H1 (cell line): Measurements from ENCODE around the gene NRXN2. TPM values are rescaled to one million over a fixed set of nuclear protein-coding genes. Genes with fewer than 3 reads are reported as not detected.
A peak's percentile ranks its signal among the peaks of the same experiment; 100 is the strongest.

Experiments used
- CTCF ChIA-PET: fragments of 300-600 bp; sonication (Branson Sonifier 250); formaldehyde crosslinking; loops from one replicate; lab custom pipeline; 2021; ENCODE audit not compliant: partially characterized antibody; lab: Charles Lee
- POLR2A ChIA-PET: fragments of 300-600 bp; sonication (Branson Sonifier 250); formaldehyde crosslinking; loops from one replicate; lab custom pipeline; 2021; ENCODE audit warnings: inconsistent platforms; ENCODE audit not compliant: partially characterized antibody; lab: Charles Lee
- DNase-seq, 2 experiments: peaks; one replicate each; pipeline versions ENCODE4 v3.0.0 to v3.0.0-alpha.2; 2010 to 2022; ENCODE audit warnings: low spot score in 2 of 2, low read depth in 1 of 2, mixed read lengths in 1 of 2
- FAIRE-seq: peaks from 2 replicates; lab custom pipeline; 2011; peaks lifted over from hg19 to GRCh38; lab: Jason Lieb, UNC
- H2AFZ ChIP-seq: 2 replicates; pipeline ENCODE4 v1.8.1; 2012; ENCODE audit warnings: low read length, inconsistent platforms
- H2AK5ac ChIP-seq: 2 replicates; pipeline ENCODE4 v1.6.1; 2013; ENCODE audit warnings: low read depth, low read length
- H2BK120ac ChIP-seq: replicated peaks from 2 replicates; pipeline ENCODE3; 2013; ENCODE audit warnings: low read depth, low read length, inconsistent platforms
- H2BK12ac ChIP-seq: 2 replicates; pipeline ENCODE4 v1.6.1; 2013; ENCODE audit warnings: low read depth, low read length
- H2BK15ac ChIP-seq: 2 replicates; pipeline ENCODE4 v1.6.1; 2013; ENCODE audit warnings: low read length
- H2BK20ac ChIP-seq: 2 replicates; pipeline ENCODE4 v1.6.1; 2013; ENCODE audit warnings: low read length
- H2BK5ac ChIP-seq: 2 replicates; pipeline ENCODE4 v1.6.1; 2013; ENCODE audit warnings: low read depth, low read length
- H3K14ac ChIP-seq: 2 replicates; pipeline ENCODE4 v1.6.1; 2013; ENCODE audit warnings: inconsistent platforms; ENCODE audit not compliant: insufficient read length
- H3K18ac ChIP-seq: 2 replicates; pipeline ENCODE4 v1.6.1; 2013; ENCODE audit warnings: low read length; ENCODE audit errors: extremely low read depth
- H3K23ac ChIP-seq: 2 replicates; pipeline ENCODE4 v1.6.1; 2013; ENCODE audit warnings: inconsistent platforms; ENCODE audit not compliant: insufficient read length
- H3K23me2 ChIP-seq: 2 replicates; pipeline ENCODE4 v1.6.1; 2013; ENCODE audit warnings: low read depth, low read length
- H3K27ac ChIP-seq: 2 replicates; pipeline ENCODE4 v1.6.1; 2011; ENCODE audit warnings: low read depth, low read length, inconsistent platforms
- H3K27me3 ChIP-seq, 4 experiments: replicated peaks in 1 of 4; 1 replicate in 1 of 4; 2 replicates in 3 of 4; pipeline versions ENCODE4 v1.6.1 to v1.8.1; 2011 to 2013; ENCODE audit warnings: low read length in 3 of 4, mild to moderate bottlenecking in 3 of 4, inconsistent platforms in 2 of 4, mixed read lengths in 2 of 4, moderate library complexity in 1 of 4; ENCODE audit not compliant: control insufficient read depth in 3 of 4, insufficient read depth in 3 of 4; ENCODE audit errors: extremely low read depth in 1 of 4
- H3K36me3 ChIP-seq, 4 experiments: 2 replicates each; pipeline versions ENCODE4 v1.6.1 to v1.8.1; 2011 to 2013; ENCODE audit warnings: mild to moderate bottlenecking in 4 of 4, low read length in 3 of 4, moderate library complexity in 2 of 4, control low read depth in 1 of 4, inconsistent platforms in 1 of 4; ENCODE audit not compliant: insufficient read depth in 4 of 4, control insufficient read depth in 2 of 4
- H3K4ac ChIP-seq: replicated peaks from 2 replicates; pipeline ENCODE3; 2013; ENCODE audit warnings: low read length, low read depth, mixed read lengths, inconsistent platforms; ENCODE audit not compliant: insufficient read length
- H3K4me1 ChIP-seq, 4 experiments: replicated peaks in 1 of 4; 1 replicate in 1 of 4; 2 replicates in 3 of 4; pipeline versions ENCODE4 v1.6.1 to v1.8.1; 2011 to 2013; ENCODE audit warnings: low read length in 3 of 4, inconsistent platforms in 2 of 4, mixed read lengths in 1 of 4; ENCODE audit not compliant: insufficient read depth in 4 of 4, control insufficient read depth in 3 of 4
- H3K4me2 ChIP-seq, 2 experiments: 2 replicates each; pipeline versions ENCODE4 v1.6.1 to v1.8.1; 2011 to 2013; ENCODE audit warnings: low read depth in 2 of 2, low read length in 2 of 2, control low read depth in 1 of 2, inconsistent platforms in 1 of 2, mild to moderate bottlenecking in 1 of 2; ENCODE audit not compliant: insufficient read depth in 1 of 2
- H3K4me3 ChIP-seq, 4 experiments: fragments of 200-600, 300-600 bp in 1 of 4; sonication (generic), shearing (Covaris generic), sonication (Bioruptor Twin) in 1 of 4; 2 replicates each; pipeline versions ENCODE4 v1.5.1 to v1.8.1; 2011 to 2016; ENCODE audit warnings: low read length in 4 of 4, low read depth in 3 of 4, control low read depth in 2 of 4, inconsistent platforms in 2 of 4, mild to moderate bottlenecking in 2 of 4, mixed read lengths in 1 of 4, moderate library complexity in 1 of 4; ENCODE audit not compliant: insufficient read depth in 2 of 4; ENCODE audit errors: extremely low read depth in 1 of 4
- H3K56ac ChIP-seq: replicated peaks from 2 replicates; pipeline ENCODE3; 2013; ENCODE audit warnings: low read depth, mild to moderate bottlenecking, mixed read lengths, low read length, inconsistent platforms; ENCODE audit not compliant: insufficient read length
- H3K79me1 ChIP-seq: 2 replicates; pipeline ENCODE4 v1.6.1; 2013; ENCODE audit warnings: low read depth, low read length, control low read depth
- H3K79me2 ChIP-seq, 2 experiments: 2 replicates each; pipeline versions ENCODE4 v1.6.1 to v1.8.1; 2012 to 2013; ENCODE audit warnings: low read length in 2 of 2, mild to moderate bottlenecking in 2 of 2, inconsistent platforms in 1 of 2; ENCODE audit not compliant: insufficient read depth in 2 of 2, control insufficient read depth in 1 of 2
- H3K9ac ChIP-seq, 4 experiments: replicated peaks in 1 of 4; 1 replicate in 1 of 4; 2 replicates in 3 of 4; pipeline versions ENCODE4 v1.6.1 to v1.8.1; 2011 to 2013; ENCODE audit warnings: low read depth in 3 of 4, low read length in 3 of 4, control low read depth in 2 of 4, mild to moderate bottlenecking in 2 of 4, moderate library complexity in 2 of 4, inconsistent platforms in 1 of 4; ENCODE audit errors: extremely low read depth in 1 of 4
- H3K9me3 ChIP-seq, 2 experiments: 2 replicates each; pipeline versions ENCODE4 v1.6.1 to v1.8.1; 2012 to 2013; ENCODE audit warnings: mild to moderate bottlenecking in 2 of 2, moderate library complexity in 2 of 2, control low read depth in 1 of 2, inconsistent platforms in 1 of 2, low read depth in 1 of 2, low read length in 1 of 2, mixed read lengths in 1 of 2; ENCODE audit not compliant: insufficient read depth in 2 of 2
- H4K20me1 ChIP-seq, 2 experiments: replicated peaks in 1 of 2; 2 replicates each; pipeline versions ENCODE3 to v1.8.1; 2011 to 2013; ENCODE audit warnings: inconsistent platforms in 2 of 2, low read length in 2 of 2, mild to moderate bottlenecking in 1 of 2; ENCODE audit not compliant: insufficient read depth in 2 of 2, control insufficient read depth in 1 of 2
- H4K5ac ChIP-seq: 2 replicates; pipeline ENCODE4 v1.6.1; 2013; ENCODE audit warnings: low read length, low read depth, mixed read lengths, inconsistent platforms; ENCODE audit not compliant: insufficient read length
- H4K8ac ChIP-seq: 2 replicates; pipeline ENCODE4 v1.8.0; 2013; ENCODE audit warnings: mild to moderate bottlenecking, moderate library complexity, low read length, inconsistent platforms; ENCODE audit not compliant: insufficient read depth; ENCODE audit errors: extremely low read depth
- H4K91ac ChIP-seq: replicated peaks from 2 replicates; pipeline ENCODE3; 2013; ENCODE audit warnings: low read length, mixed read lengths, inconsistent platforms; ENCODE audit not compliant: insufficient read length
- BCL11A ChIP-seq, 2 experiments: IDR thresholded peaks; one replicate each; pipeline ENCODE4 v1.6.1; 2011; ENCODE audit warnings: low read depth in 2 of 2, low read length in 2 of 2, mild to moderate bottlenecking in 2 of 2
- CBX8 ChIP-seq: fragments of 300-800, 300-1000 bp; sonication (generic); IDR thresholded peaks from 2 replicates; pipeline ENCODE4 v1.7.1; 2016; ENCODE audit warnings: low read depth, low read length, borderline replicate concordance
- CREB1 ChIP-seq: IDR thresholded peaks from 2 replicates; pipeline ENCODE4 v1.6.1; 2012; ENCODE audit warnings: inconsistent platforms
- GTF2F1 ChIP-seq: IDR thresholded peaks from 2 replicates; pipeline ENCODE4 v1.6.1; 2012; ENCODE audit warnings: low read depth, low read length, improper control_type of control experiment, borderline replicate concordance
- KDM4A ChIP-seq: IDR thresholded peaks from one replicate; pipeline ENCODE4 v1.7.1; 2012; ENCODE audit warnings: low read depth, mild to moderate bottlenecking, moderate library complexity, low read length, inconsistent platforms; ENCODE audit not compliant: severe bottlenecking
- NANOG ChIP-seq: IDR thresholded peaks from 2 replicates; pipeline ENCODE4 v1.6.1; 2011; ENCODE audit warnings: low read length, low read depth, mild to moderate bottlenecking, inconsistent platforms; ENCODE audit not compliant: insufficient read depth, poor library complexity, severe bottlenecking
- RAD21 ChIP-seq, 2 experiments: IDR thresholded peaks in 1 of 2; conservative IDR thresholded peaks in 1 of 2; 2 replicates each; pipeline ENCODE4 v1.6.1; 2011; ENCODE audit warnings: low read depth in 2 of 2, low read length in 2 of 2, improper control_type of control experiment in 1 of 2, inconsistent platforms in 1 of 2, mild to moderate bottlenecking in 1 of 2, moderate library complexity in 1 of 2
- SIRT6 ChIP-seq: IDR thresholded peaks from one replicate; pipeline ENCODE4 v1.7.1; 2012; ENCODE audit warnings: low read length, inconsistent platforms
- SIX5 ChIP-seq: IDR thresholded peaks from 2 replicates; pipeline ENCODE4 v1.6.1; 2011; ENCODE audit warnings: mild to moderate bottlenecking, low read depth, low read length
- WGBS, 2 experiments: shearing (Covaris generic) in 1 of 2; methylation state at CpG; one replicate each; pipeline versions ENCODE4 v1.1.6 to v1.1.7; 2013 to 2015; ENCODE audit warnings: low lambda C conversion rate in 2 of 2, mixed read lengths in 2 of 2, inconsistent platforms in 1 of 2, low coverage in 1 of 2, missing lambda C conversion rate in 1 of 2; ENCODE audit not compliant: insufficient replicate concordance in 2 of 2, insufficient coverage in 1 of 2, insufficient read length in 1 of 2; ENCODE audit errors: extremely low coverage in 1 of 2, missing lambda C conversion rate in 1 of 2; 5-methylcytosine and 5-hydroxymethylcytosine counted together
- polyA plus RNA-seq, 7 experiments: library from polyadenylated mRNA; depleted of rRNA in 3 of 7; stranded (reverse) in 5 of 7; unstranded in 2 of 7; fragments of >200 nt in 5 of 7; fragments of 200-250 nt in 2 of 7; gene quantifications; 1 replicate in 5 of 7; 2 replicates in 1 of 7; 4 replicates in 1 of 7; pipeline versions ENCODE4 v1.2.1 to v1.2.3, GENCODE V29; 2011 to 2013; ENCODE audit warnings: missing spikeins in 2 of 7, mixed read lengths in 2 of 7
- total RNA-seq: library from RNA; stranded (reverse); fragmentation: NEBNext Ultra II Directional; extraction: Animal tissue kit (Norgen Biotek cat#: 25700); gene quantifications from 2 replicates; pipeline ENCODE4 v1.2.1, GENCODE V29; 2021
- TF ChIP-seq, protein P1 (sequence below): IDR thresholded peaks from 2 replicates; pipeline ENCODE4 v1.6.1; 2012; ENCODE audit warnings: inconsistent platforms

NRXN2 gene
- total and polyA plus RNA-seq, 2 of the 8 experiments (the other 6 are each of a cell fraction or from before 2014, with no cell fraction given): 1.3 to 11.5 TPM

DNA sequence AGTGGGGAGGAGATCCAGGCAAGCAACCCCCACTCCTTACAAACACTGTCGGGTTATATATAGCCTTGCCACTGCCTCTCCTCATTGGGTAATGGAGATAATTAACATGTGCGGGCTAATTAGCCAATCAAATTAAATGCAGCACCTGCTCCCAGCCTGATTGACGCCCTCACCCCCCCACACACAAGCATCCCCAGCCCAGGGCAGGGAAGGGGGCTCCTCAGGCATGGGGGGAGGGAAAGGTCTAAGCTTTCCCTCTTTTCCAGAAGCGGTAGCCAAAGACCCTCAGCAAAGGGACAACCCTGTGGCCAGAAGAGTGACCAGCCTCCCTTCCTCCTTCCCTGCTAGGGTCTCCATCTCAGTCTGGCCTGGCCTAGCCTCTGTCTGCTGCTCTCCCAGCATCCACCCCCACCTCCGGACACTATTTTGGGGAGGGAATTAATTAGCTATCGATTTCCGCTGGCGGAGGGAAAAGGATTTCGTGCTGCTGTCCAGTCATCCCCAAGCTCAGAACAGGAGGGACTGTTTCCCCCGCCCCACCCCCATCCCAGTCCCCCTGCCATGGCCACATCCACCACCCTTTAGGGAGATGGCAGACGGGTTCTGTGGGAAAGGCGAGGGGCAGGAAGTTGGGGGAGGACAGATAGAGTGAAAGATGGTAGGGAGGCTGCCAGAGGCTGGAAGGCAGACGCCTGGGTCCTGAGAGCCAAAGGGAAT is 7.1 kb downstream of the NRXN2 start:
- no peak overlapping the region for H3K4me3 ChIP-seq
- H2BK12ac ChIP-seq: peak overlapping the region; percentile 50; the same call in 1 of the 2 replicates
- peaks cover 0 to 3% (median 0%) of the 10 kb centered on the region in 4 experiments; a peak in 1 of 8 replicates for H3K36me3 ChIP-seq
- no peak overlapping the region for H3K14ac ChIP-seq
- H2BK15ac ChIP-seq: peak overlapping the region; percentile 46; the same call in 1 of the 2 replicates
- H2AFZ ChIP-seq: no peak overlapping the region
- 0 out of 2 replicates have a peak overlapping the region, but pooled peaks have one; percentile 29 for H4K8ac ChIP-seq
- no peak overlapping the region for H3K27ac ChIP-seq
- no peak overlapping the region; the same call in 1 of the 2 replicates for H2BK5ac ChIP-seq
- H2BK120ac ChIP-seq: no peak overlapping the region
- H3K4me1 ChIP-seq: peaks cover 4 to 30% (median 13%) of the 10 kb centered on the region in 4 experiments
- H3K79me2 ChIP-seq: no peaks in the 10 kb centered on the region
- no peak overlapping the region for H4K91ac ChIP-seq
- peaks cover 2 to 4% of the 10 kb centered on the region in 2 experiments for H4K20me1 ChIP-seq
- H3K4ac ChIP-seq: no peak overlapping the region
- H3K9me3 ChIP-seq: no peaks in the 10 kb centered on the region
- no peak overlapping the region; the same call in 1 of the 2 replicates for H3K18ac ChIP-seq
- H3K4me2 ChIP-seq: no peak overlapping the region
- CTCF ChIA-PET: interaction anchor here (0.6 to 4.7 kb wide), 15 partner anchors 11 to 491 kb away, joined by 3 to 30 read pairs (median 4); partner anchors contain the start of gene RASGRP2
- FAIRE-seq (no peak), DNase-seq (no peak)
- no peaks in the 10 kb centered on the region for H3K79me1 ChIP-seq
- H3K23ac ChIP-seq: no peak overlapping the region
- peak overlapping the region; percentile 32; the same call in 1 of the 2 replicates for H2BK20ac ChIP-seq
- POLR2A ChIA-PET: interaction anchor here (1.0 to 3.6 kb wide), 5 partner anchors 10 to 48 kb away, joined by 3 to 22 read pairs (median 4); no protein-coding TSS in a partner anchor
- no peak overlapping the region for H3K9ac ChIP-seq
- H2AK5ac ChIP-seq: no peak overlapping the region; the same call in 1 of the 2 replicates
- H3K23me2 ChIP-seq: peaks cover 12% of the 10 kb centered on the region; the same call in 1 of the 2 replicates
- H3K27me3 ChIP-seq: peaks cover 12 to 47% (median 33%) of the 10 kb centered on the region in 4 experiments
- 73% methylated on average over 11 of the region's 13 CpGs; no CpG with 5 or more reads in 1 of the 2 experiments for WGBS, 2 experiments
- no peak overlapping the region for H4K5ac ChIP-seq
- H3K56ac ChIP-seq: no peak overlapping the region
- TF ChIP-seq, protein P1, sequence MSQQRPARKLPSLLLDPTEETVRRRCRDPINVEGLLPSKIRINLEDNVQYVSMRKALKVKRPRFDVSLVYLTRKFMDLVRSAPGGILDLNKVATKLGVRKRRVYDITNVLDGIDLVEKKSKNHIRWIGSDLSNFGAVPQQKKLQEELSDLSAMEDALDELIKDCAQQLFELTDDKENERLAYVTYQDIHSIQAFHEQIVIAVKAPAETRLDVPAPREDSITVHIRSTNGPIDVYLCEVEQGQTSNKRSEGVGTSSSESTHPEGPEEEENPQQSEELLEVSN: peak; percentile 55
- TF ChIP-seq SIRT6 (no peak), SIX5 (no peak), CREB1 (no peak), BCL11A (IDR thresholded peaks at IDR 0.05; ENCODE audit: low read depth in 2 of 2, low read length in 2 of 2) (no peak), KDM4A (no peak), GTF2F1 (no peak), CBX8 (no peak), NANOG (no peak), RAD21 (IDR thresholded peaks at IDR 0.05 in 1 of 2, conservative IDR thresholded peaks at IDR 0.05 in 1 of 2; ENCODE audit: low read depth in 2 of 2, low read length in 2 of 2) (no peak)
